T-helper 2 cell treated with Interferon-gamma antibody and Interleukin-4, amounts not matched to agents 100 ng/mL and 5 ng/mL, for 36 hours (primary cell): Measurements from ENCODE around the gene MVD. TPM values are rescaled to one million over a fixed set of nuclear protein-coding genes. Genes with fewer than 3 reads are reported as not detected.

Experiments
- intact Hi-C: fragments of 100-400 bp; cut with micrococcal nuclease; formaldehyde crosslinking; loops from one replicate; pipeline ENCODE4 v1.15.1; 2023
- total RNA-seq: library from RNA; stranded (reverse); gene quantifications from 2 replicates; pipeline ENCODE4 v1.2.3, GENCODE V29; 2022

The MVD gene, protein sequence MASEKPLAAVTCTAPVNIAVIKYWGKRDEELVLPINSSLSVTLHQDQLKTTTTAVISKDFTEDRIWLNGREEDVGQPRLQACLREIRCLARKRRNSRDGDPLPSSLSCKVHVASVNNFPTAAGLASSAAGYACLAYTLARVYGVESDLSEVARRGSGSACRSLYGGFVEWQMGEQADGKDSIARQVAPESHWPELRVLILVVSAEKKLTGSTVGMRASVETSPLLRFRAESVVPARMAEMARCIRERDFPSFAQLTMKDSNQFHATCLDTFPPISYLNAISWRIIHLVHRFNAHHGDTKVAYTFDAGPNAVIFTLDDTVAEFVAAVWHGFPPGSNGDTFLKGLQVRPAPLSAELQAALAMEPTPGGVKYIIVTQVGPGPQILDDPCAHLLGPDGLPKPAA
- total RNA-seq, result 65.6 and 68.6 TPM in 2 replicates

DNA sequence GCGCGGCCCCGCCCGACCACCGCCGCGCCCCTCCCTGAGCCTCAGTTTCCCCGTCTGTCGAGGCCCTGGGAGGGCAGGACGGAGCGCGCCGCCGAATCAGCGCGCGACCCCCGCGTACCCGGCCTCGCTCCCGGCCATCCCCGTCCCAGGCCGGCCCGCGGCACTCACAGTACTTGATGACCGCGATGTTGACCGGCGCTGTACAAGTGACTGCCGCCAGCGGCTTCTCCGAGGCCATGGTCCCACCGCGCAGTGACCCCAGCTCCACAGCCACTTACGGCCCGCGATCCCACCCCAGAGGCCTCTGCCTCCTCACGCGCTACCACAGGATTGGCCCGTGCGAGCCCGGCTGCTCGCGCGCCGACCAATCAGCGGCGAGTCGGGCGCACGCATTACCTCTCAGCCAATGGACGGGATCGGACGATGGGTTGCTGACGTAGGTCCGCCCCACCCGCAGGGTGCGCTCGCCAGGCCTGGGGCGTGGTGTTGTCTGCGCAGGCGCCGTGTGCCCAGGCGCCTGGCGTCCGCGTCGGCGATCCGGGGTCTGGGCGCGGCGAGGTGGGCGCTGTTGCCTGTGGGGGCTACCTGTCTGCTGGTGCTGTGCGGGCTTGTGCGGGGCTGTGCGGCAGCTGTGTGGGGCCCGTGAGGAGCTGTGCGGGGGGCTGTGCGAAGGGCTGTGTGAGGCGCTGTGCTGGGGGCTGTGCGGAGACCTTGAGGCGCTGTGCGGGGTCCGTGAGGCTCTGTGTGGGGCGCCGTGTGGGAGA is at the start of gene MVD:
Gene MVD, minus strand, starts transcription at position 249 of the 764 bp plus-strand sequence. Its CDS starts 11 bp downstream, at position 238.
- intact Hi-C loops, result loop anchor here (1.0 to 5.0 kb wide), 4 partner anchors 12 to 91 kb away; partner anchors contain the start of genes CYBA, SNAI3 and ZC3H18

- intact Hi-C loops, result no loop called here
Observed at GRCh38 chr16:88712362-88712979, 49.6 kb upstream of the MVD start.

GRCh38 chr16:88711750-88712340 is 49.0 kb upstream of the MVD start:
- intact Hi-C loops, result no loop called here

DNA sequence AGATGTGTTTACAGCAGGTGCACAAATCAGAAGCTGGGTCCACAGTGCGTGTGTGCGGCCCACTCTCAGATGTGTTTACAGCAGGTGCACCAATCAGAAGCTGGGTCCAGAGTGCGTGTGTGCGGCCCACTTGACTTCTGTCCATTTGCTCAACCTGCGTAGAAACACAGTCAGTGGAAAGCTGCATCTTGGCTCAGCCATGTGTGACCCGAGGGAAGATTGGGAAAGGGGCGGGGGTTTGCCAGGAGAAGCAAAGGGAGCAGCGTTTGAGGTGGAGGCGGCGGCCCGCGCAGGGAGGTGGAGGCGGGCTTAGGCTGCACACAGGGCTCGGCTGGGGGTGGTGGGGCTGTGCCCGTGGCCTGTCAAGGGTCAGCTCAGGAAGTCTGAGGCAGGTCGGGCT is 47.7 kb upstream of the MVD start:
- intact Hi-C loops, result no loop called here

DNA sequence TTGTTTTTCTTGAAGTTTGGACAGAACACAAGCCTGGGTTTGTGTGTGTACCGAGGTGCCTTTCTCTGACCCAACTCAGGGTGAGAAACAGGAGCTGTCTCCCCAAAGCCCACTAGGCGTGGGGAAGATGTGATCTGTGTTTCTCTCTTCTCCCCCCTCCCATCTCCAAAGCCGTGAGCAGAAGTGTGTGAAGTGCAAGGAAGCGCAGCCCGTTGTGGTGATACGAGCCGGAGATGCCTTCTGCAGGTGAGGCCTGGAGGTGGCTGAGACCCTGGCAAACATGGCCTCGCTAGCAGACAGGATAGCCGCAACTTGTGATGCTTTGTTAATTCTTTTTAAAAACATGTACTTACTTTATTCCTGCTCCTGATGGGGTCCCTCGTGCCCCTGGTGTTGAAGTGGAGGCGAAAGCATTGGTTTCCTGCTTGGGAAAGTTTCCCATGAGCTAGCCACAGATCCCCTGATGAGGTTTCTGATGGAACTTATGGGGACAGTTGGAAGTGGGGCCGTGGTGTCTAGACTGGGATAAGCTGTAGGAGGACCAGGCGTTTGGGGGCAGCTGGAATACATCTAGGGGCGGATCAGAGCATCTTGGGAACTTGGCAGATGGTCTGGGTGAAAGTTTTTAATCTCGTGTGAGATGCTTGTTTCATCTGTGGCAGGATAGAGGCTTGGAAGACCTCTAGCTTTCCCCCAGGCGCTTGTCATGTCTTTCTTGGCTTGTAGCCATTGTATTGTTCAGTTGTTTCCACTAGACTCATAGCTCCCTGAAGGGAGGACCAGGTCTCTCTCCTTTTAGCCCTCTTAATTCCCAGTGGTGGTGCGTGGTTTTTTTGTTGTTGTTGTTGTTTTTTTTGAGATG is 44.3 kb upstream of the MVD start:
- intact Hi-C loops, result loop anchor here (1.0 kb wide), 1 partner anchor 137 kb away; the partner anchor contains the start of gene ZC3H18

GRCh38 chr16:88706229-88706964 is 43.5 kb upstream of the MVD start, which contains the start of the genes CTU2 and RNF166:
TSS of gene CTU2 (plus strand) at chr16:88706503. CDS start at chr16:88706531, 28 bp downstream.
TSS of gene RNF166 (minus strand) at chr16:88706408. CDS start at chr16:88706325, 83 bp downstream.
- intact Hi-C loops, result loop anchor here (1.0 kb wide), 1 partner anchor 136 kb away; the partner anchor contains the start of gene ZC3H18

DNA sequence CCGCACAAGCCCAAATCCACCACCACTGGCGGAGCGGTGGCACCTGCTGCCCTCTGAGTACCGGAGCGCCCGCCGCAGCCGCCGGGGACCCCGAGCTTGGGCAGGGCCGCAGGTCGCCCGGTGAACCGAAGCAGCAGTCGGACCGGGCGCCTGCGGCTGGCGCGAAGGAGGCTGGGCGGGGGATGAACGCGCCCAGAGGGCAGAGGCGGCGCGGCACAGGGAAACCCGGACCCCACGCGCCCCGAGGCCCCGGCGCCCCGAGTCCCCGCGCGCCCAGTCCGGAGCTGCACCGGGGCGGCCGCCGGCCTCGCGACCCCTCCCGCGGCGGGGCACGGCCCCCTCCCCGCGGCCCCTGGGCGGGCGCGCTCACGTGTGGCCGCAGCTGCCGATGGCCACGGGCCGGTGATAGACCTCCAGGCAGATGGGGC is 42.9 kb upstream of the MVD start:
- intact Hi-C loops, result loop anchor here (1.0 kb wide), 1 partner anchor 136 kb away; the partner anchor contains the start of gene ZC3H18

DNA sequence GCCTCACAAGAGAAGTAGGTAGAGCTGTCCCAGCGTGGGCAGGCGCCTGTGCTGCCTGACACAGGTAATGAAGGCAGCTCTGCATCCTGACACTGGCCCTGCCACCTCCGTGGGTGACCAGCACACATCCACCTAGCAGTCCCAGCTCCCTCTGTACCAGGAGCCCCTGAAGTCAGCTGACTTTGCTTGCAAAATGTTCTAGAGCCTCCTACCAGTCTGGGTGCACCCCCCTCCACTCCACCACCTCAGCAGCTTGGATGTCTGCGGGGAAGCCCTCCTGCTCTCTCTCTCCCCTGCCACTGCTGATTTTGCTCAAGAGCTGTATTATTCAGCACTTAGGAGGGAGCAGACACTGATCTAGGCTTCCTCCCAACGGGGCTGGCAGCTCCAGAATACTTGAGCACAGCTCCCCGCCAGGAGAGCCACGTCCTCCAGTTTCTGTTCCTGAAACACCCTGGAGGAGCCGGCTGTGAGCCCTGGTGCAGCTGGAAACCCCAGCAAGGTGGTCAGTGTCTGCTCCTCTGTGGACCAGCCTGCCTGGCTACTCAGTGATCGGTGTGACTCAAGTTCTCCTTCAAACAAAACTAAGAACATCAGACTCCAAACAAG is 42.3 kb upstream of the MVD start:
- intact Hi-C loops, result no loop called here

DNA sequence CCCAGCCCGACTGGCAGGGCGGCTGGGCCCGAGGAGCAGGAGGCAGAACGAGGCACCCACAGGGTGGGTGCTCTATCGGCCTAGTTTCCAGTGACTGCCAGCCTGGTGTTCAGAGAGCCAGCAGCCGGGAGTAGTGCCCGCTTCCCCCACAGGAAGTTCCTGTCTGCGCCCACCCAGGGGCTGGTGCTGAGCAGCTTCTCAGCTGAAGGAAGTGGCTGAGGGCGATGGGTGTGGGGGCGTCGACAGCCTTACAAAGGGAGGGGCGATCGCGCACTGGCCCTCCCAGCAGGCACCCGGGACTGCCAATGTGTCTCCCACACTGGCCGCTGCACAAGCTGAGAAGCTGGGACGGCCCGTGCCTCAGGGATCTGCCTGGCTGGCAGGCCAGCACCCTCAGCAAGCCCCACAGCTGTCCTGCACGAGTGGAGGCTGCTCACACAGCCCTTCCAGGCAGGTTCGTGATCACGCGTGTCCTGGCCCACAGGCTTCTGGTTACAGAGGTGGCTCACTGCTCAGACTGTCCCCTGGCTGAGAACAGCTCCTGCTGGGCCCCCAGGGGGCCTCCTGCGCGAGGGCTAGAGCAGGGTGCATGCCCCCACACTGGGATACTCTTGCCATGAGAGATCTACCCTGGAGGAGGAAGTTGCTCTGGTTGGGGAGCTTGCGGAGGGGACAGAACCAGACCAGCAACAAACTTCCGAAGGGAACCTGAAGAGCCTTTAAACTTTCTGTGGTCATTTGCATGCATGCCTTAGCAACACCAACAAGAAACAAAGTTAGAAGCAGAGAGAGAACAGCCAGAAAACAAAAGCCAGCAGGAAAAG is 40.8 kb upstream of the MVD start:
- intact Hi-C loops, result loop anchor here (5.0 kb wide), 2 partner anchors 99 to 251 kb away; partner anchors contain the start of genes CDT1 and ZFPM1

GRCh38 chr16:88702371-88703210 is 39.7 kb upstream of the MVD start:
- intact Hi-C loops, result loop anchor here (5.0 kb wide), 2 partner anchors 100 to 250 kb away; partner anchors contain the start of genes CDT1 and ZFPM1

DNA sequence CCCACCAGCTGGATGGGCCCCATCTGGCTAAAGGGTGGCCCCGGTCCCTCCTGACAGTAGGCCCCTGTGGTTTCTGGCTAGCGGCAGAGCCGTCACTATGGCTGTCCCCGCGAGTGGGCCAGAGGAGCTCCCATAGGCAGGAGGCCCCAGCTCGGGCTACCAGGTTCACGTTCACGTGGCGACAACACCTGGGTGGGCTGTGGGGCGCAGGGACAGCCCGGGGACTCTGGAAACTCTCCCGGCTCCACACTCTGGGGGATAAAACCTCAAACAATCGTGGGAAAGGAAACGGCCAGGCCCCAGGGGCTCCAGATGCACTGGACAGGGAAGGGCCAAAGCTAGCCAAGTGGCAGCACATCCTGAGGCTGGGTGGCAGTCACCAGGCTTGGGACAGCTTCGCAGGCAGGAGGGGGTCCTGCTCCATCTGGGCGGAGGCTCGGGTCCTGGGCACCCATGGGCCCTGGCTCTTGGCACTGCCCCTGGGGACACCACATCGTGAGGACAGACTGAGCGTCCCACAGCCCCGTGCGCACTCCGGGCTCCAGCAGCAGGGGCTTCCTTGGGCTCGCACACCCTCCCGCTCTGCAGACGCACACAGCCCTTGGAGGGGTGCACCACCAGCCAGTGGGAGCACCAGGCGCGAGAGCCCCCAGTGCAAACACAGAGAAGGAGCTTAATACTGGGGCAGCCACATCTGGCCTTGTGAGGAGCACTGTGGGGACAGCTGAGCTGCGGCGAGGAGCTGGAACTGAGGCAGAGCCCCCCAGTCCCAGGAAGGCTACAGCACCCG is 38.9 kb upstream of the MVD start:
- intact Hi-C loops, result loop anchor here (1.0 to 5.0 kb wide), 6 partner anchors 15 to 249 kb away; partner anchors contain the start of genes CDT1, CYBA, MVD and SNAI3

GRCh38 chr16:88700636-88701482 is 38.0 kb upstream of the MVD start:
- intact Hi-C loops, result loop anchor here (1.0 to 5.0 kb wide), 6 partner anchors 14 to 249 kb away; partner anchors contain the start of genes CDT1, CYBA, MVD and SNAI3

DNA sequence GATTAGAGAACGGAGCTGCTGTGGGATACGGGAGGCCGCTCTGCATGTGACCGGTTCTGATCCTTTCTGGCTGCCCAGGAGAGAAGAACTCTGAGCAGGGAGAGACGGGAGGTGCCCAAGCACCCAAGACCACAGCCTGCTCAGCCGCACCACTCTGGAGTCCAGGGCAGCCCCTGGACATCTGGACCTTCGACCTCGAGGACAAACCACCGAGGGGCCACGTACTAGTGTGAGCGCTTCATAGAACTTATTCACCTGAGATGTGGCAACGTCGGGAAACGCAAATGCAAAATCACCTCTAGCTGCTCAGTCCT is 37.4 kb upstream of the MVD start:
- intact Hi-C loops, result loop anchor here (2.0 to 5.0 kb wide), 4 partner anchors 13 to 248 kb away; partner anchors contain the start of genes CDT1, SNAI3 and ZFPM1

DNA sequence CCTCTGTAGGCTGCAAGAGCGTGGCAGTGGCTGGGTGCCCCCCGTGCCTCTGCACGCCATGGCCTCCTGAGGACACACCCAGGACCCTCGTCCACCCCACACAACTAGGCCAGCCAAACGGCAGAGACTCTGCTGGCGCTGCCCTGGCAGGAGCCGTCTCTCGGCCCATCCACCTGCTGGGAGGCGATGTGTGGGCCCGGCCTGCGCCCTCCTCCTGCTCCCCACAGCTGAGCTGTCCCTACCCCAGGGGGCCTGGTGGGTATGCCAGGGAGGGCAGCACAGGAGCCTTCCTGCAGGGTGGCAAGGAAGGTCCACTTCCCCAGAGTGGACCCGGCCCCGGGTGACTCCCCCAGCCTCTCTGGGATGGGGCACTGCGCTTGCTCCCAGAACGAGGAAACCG is 36.3 kb upstream of the MVD start:
- intact Hi-C loops, result no loop called here

GRCh38 chr16:88698646-88699045 is 35.8 kb upstream of the MVD start:
- intact Hi-C loops, result no loop called here
